ENCODE measurements around the gene DAAM1.

Gene DAAM1

DNA sequence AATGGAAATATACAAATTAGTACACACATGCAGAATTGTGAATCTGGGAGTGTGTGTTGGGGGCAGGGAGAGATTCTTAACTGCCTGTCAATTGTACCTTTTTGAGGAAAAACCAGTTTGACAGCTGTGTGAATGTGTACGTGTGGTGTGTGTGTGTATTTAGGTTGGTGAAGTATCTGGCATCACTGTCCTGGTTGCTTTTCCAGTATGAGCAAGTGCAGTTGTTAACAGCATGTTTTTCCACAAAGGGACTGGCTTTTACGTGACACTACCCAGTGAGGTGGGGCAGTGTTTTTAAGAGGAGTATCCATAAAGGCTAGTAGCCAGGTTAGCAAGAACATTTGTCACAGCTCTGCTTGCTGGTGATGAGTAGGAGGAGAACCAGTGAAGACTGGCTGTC lies 56.1 kb downstream of the DAAM1 start:
- ChIA-PET CTCF (no interaction called here), POLR2A (no interaction called here)
- Histone ChIP-seq H3K4me1 (ENCODE audit: control extremely low read depth in 1 of 4, control insufficient read depth in 4 of 4, insufficient read depth in 4 of 4, low read length in 3 of 4) (peaks cover 0 to 6% (median 4%) of the 10 kb centered on the region in 4 experiments), H3K36me3 (ENCODE audit: control insufficient read depth in 4 of 4, insufficient read depth in 4 of 4, low read length in 3 of 4) (peaks cover 0 to 4% (median 0%) of the 10 kb centered on the region in 4 experiments), H3K4me3 (ENCODE audit: control insufficient read depth in 1 of 7, extremely low read depth in 1 of 7, insufficient read depth in 4 of 7, low read depth in 2 of 7, low read length in 6 of 7) (no peak overlapping the region), H3K27me3 (replicated peaks in 2 of 5; ENCODE audit: control insufficient read depth in 4 of 5, insufficient read depth in 5 of 5, low read length in 4 of 5) (no peaks in the 10 kb centered on the region), H3K27ac (ENCODE audit: insufficient read depth in 1 of 2, low read depth in 1 of 2, low read length in 2 of 2, poor library complexity in 1 of 2, severe bottlenecking in 2 of 2) (no peak overlapping the region), H3K9me3 (ENCODE audit: control extremely low read depth in 1 of 5, control insufficient read depth in 4 of 5, insufficient read depth in 2 of 5, low read depth in 1 of 5, low read length in 4 of 5) (peaks cover 0 to 4% (median 0%) of the 10 kb centered on the region in 5 experiments)
- no peak for DNase-seq
- 100% methylated on average over 2 of the region's 2 CpGs for WGBS (ENCODE audit: insufficient coverage)

DNA sequence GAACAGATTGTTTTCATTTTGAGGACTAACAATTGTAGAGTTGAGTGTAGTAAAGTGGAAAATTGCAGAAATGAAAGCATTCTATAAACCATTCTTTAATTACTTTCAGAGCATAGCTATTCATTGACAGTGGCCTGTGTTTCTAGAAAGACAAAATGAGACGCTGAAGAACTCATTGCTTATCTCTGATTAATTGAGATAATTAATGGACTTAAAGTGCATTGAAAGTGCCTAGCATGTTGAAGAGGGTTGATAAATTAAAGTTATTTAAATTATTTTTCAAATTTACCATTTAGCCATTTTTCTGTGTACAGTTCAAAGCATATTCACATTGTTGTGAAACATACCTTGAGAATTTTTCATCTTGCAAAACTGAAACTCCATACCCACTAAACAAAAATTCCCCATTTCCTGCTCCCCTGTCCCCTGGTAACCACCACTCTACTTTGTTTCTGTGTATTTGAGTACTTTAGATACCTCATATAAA lies 57.4 kb downstream of the DAAM1 start:
- no CpG with 5 or more reads among the region's 1 CpG for WGBS (ENCODE audit: insufficient coverage)
- CTCF ChIA-PET = interaction anchor here (0.9 kb wide), 1 partner anchor 10 kb away, joined by 3 read pairs; no protein-coding TSS in a partner anchor
- DNase-seq = no peak
- POLR2A ChIA-PET = no interaction called here
- Histone ChIP-seq H3K27ac (ENCODE audit: insufficient read depth in 1 of 2, low read depth in 1 of 2, low read length in 2 of 2, poor library complexity in 1 of 2, severe bottlenecking in 2 of 2) (no peak overlapping the region), H3K4me1 (ENCODE audit: control extremely low read depth in 1 of 4, control insufficient read depth in 4 of 4, insufficient read depth in 4 of 4, low read length in 3 of 4) (peaks cover 0 to 3% (median 2%) of the 10 kb centered on the region in 4 experiments), H3K27me3 (replicated peaks in 2 of 5; ENCODE audit: control insufficient read depth in 4 of 5, insufficient read depth in 5 of 5, low read length in 4 of 5) (no peaks in the 10 kb centered on the region), H3K4me3 (ENCODE audit: control insufficient read depth in 1 of 7, extremely low read depth in 1 of 7, insufficient read depth in 4 of 7, low read depth in 2 of 7, low read length in 6 of 7) (no peak overlapping the region), H3K36me3 (ENCODE audit: control insufficient read depth in 4 of 4, insufficient read depth in 4 of 4, low read length in 3 of 4) (peaks cover 0 to 4% (median 0%) of the 10 kb centered on the region in 4 experiments), H3K9me3 (ENCODE audit: control extremely low read depth in 1 of 5, control insufficient read depth in 4 of 5, insufficient read depth in 2 of 5, low read depth in 1 of 5, low read length in 4 of 5) (peaks cover 0 to 4% (median 0%) of the 10 kb centered on the region in 5 experiments)

GRCh38 chr14:59246566-59246965 lies 58.1 kb downstream of the DAAM1 start:
- ChIA-PET CTCF (no interaction called here), POLR2A (no interaction called here)
- no peaks in the 10 kb centered on the region for H3K27me3 ChIP-seq (replicated peaks in 2 of 5; ENCODE audit: control insufficient read depth in 4 of 5, insufficient read depth in 5 of 5, low read length in 4 of 5)

GRCh38 chr14:59247801-59248584 lies 59.5 kb downstream of the DAAM1 start:
- ChIA-PET CTCF (interaction anchor here (0.8 to 1.7 kb wide), 3 partner anchors 8 to 84 kb away, joined by 3 to 6 read pairs (median 5); no protein-coding TSS in a partner anchor), POLR2A (no interaction called here)
- Histone ChIP-seq H3K27ac (ENCODE audit: insufficient read depth in 1 of 2, low read depth in 1 of 2, low read length in 2 of 2, poor library complexity in 1 of 2, severe bottlenecking in 2 of 2) (no peak overlapping the region), H3K36me3 (ENCODE audit: control insufficient read depth in 4 of 4, insufficient read depth in 4 of 4, low read length in 3 of 4) (peaks cover 0 to 4% (median 0%) of the 10 kb centered on the region in 4 experiments), H3K9me3 (ENCODE audit: control extremely low read depth in 1 of 5, control insufficient read depth in 4 of 5, insufficient read depth in 2 of 5, low read depth in 1 of 5, low read length in 4 of 5) (peaks cover 0 to 4% (median 0%) of the 10 kb centered on the region in 5 experiments), H3K4me3 (ENCODE audit: control insufficient read depth in 1 of 7, extremely low read depth in 1 of 7, insufficient read depth in 4 of 7, low read depth in 2 of 7, low read length in 6 of 7) (no peak overlapping the region), H3K27me3 (replicated peaks in 2 of 5; ENCODE audit: control insufficient read depth in 4 of 5, insufficient read depth in 5 of 5, low read length in 4 of 5) (no peaks in the 10 kb centered on the region), H3K4me1 (ENCODE audit: control extremely low read depth in 1 of 4, control insufficient read depth in 4 of 4, insufficient read depth in 4 of 4, low read length in 3 of 4) (no peaks in the 10 kb centered on the region)
- DNase-seq = no peak
- WGBS (ENCODE audit: insufficient coverage) = no CpG with 5 or more reads among the region's 3 CpGs

More at GRCh38 chr14:59246566-59246965, 58.1 kb downstream of the DAAM1 start:
- Histone ChIP-seq H3K4me3 (ENCODE audit: control insufficient read depth in 1 of 7, extremely low read depth in 1 of 7, insufficient read depth in 4 of 7, low read depth in 2 of 7, low read length in 6 of 7) (no peak overlapping the region), H3K36me3 (ENCODE audit: control insufficient read depth in 4 of 4, insufficient read depth in 4 of 4, low read length in 3 of 4) (peaks cover 0 to 4% (median 0%) of the 10 kb centered on the region in 4 experiments), H3K9me3 (ENCODE audit: control extremely low read depth in 1 of 5, control insufficient read depth in 4 of 5, insufficient read depth in 2 of 5, low read depth in 1 of 5, low read length in 4 of 5) (peaks cover 0 to 4% (median 0%) of the 10 kb centered on the region in 5 experiments), H3K27ac (ENCODE audit: insufficient read depth in 1 of 2, low read depth in 1 of 2, low read length in 2 of 2, poor library complexity in 1 of 2, severe bottlenecking in 2 of 2) (no peak overlapping the region), H3K4me1 (ENCODE audit: control extremely low read depth in 1 of 4, control insufficient read depth in 4 of 4, insufficient read depth in 4 of 4, low read length in 3 of 4) (no peaks in the 10 kb centered on the region)
- DNase-seq = no peak
- 100% methylated on average over 1 of the region's 3 CpGs for WGBS (ENCODE audit: insufficient coverage)

DNA sequence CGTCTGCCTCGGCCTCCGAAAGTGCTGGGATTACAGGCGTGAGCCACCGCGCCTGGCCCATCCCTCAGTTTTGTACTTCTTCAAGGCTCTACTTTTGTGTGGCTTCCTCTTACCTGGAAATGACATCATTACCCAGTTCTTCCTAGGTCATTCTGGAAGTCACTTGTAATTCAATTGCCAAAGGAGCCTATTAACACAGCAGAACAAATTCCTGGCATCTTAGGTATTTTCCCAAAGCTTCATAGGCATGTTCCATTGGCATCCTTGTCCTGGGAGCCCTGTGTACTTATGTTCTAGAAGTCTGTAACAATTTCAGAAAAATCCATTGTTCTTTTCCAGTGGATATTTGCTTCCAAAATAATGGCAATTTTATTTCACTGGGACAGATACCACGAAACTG lies 60.6 kb downstream of the DAAM1 start:
- Histone ChIP-seq H3K4me1 (ENCODE audit: control extremely low read depth in 1 of 4, control insufficient read depth in 4 of 4, insufficient read depth in 4 of 4, low read length in 3 of 4) (no peaks in the 10 kb centered on the region), H3K9me3 (ENCODE audit: control extremely low read depth in 1 of 5, control insufficient read depth in 4 of 5, insufficient read depth in 2 of 5, low read depth in 1 of 5, low read length in 4 of 5) (peaks cover 0 to under 1% (median 0%) of the 10 kb centered on the region in 5 experiments), H3K27ac (ENCODE audit: insufficient read depth in 1 of 2, low read depth in 1 of 2, low read length in 2 of 2, poor library complexity in 1 of 2, severe bottlenecking in 2 of 2) (no peak overlapping the region), H3K27me3 (replicated peaks in 2 of 5; ENCODE audit: control insufficient read depth in 4 of 5, insufficient read depth in 5 of 5, low read length in 4 of 5) (no peaks in the 10 kb centered on the region), H3K4me3 (ENCODE audit: control insufficient read depth in 1 of 7, extremely low read depth in 1 of 7, insufficient read depth in 4 of 7, low read depth in 2 of 7, low read length in 6 of 7) (no peak overlapping the region), H3K36me3 (ENCODE audit: control insufficient read depth in 4 of 4, insufficient read depth in 4 of 4, low read length in 3 of 4) (peaks cover 0 to 1% (median 0%) of the 10 kb centered on the region in 4 experiments)
- CTCF ChIA-PET = no interaction called here
- no peak for DNase-seq
- POLR2A ChIA-PET = no interaction called here
- 100% methylated on average over 4 of the region's 7 CpGs for WGBS (ENCODE audit: insufficient coverage)

- ChIA-PET CTCF (interaction anchor here (1.0 kb wide), 1 partner anchor 22 kb away, joined by 3 read pairs; no protein-coding TSS in a partner anchor), POLR2A (no interaction called here)
These were observed 63.6 kb downstream of the DAAM1 start for GRCh38 chr14:59251811-59252771.

More at GRCh38 chr14:59251811-59252771, 63.6 kb downstream of the DAAM1 start:
- no peak for DNase-seq
- H3K36me3 ChIP-seq (ENCODE audit: control insufficient read depth in 4 of 4, insufficient read depth in 4 of 4, low read length in 3 of 4) = no peaks in the 10 kb centered on the region
- no peaks in the 10 kb centered on the region for H3K27me3 ChIP-seq (replicated peaks in 2 of 5; ENCODE audit: control insufficient read depth in 4 of 5, insufficient read depth in 5 of 5, low read length in 4 of 5)
- H3K4me3 ChIP-seq (ENCODE audit: control insufficient read depth in 1 of 7, extremely low read depth in 1 of 7, insufficient read depth in 4 of 7, low read depth in 2 of 7, low read length in 6 of 7) = no peak overlapping the region
- peaks cover 0 to 3% (median 0%) of the 10 kb centered on the region in 4 experiments for H3K4me1 ChIP-seq (ENCODE audit: control extremely low read depth in 1 of 4, control insufficient read depth in 4 of 4, insufficient read depth in 4 of 4, low read length in 3 of 4)
- WGBS (ENCODE audit: insufficient coverage) = 93% methylated on average over 5 of the region's 5 CpGs
- no peaks in the 10 kb centered on the region for H3K9me3 ChIP-seq (ENCODE audit: control extremely low read depth in 1 of 5, control insufficient read depth in 4 of 5, insufficient read depth in 2 of 5, low read depth in 1 of 5, low read length in 4 of 5)
- no peak overlapping the region for H3K27ac ChIP-seq (ENCODE audit: insufficient read depth in 1 of 2, low read depth in 1 of 2, low read length in 2 of 2, poor library complexity in 1 of 2, severe bottlenecking in 2 of 2)

Measured in common myeloid progenitor, CD34-positive (primary cell).